Right atrium auricular region (tissue), 2 donors: ENCODE results near the gene SUMO1. TPM values are rescaled to one million over a fixed set of nuclear protein-coding genes. Genes with fewer than 3 reads are reported as not detected.

Source experiments
- DNase-seq: peaks from one replicate; pipeline ENCODE4 v3.0.0-alpha.2; 2019; ENCODE audit warnings: low spot score
- H3K27ac ChIP-seq, 2 donors: fragments of 200-600 bp; sonication (generic); 1 replicate in 1 of 2; 2 replicates in 1 of 2; pipeline ENCODE4 v1.5.1; 2016 to 2019
- H3K27me3 ChIP-seq, 2 donors: fragments of 200-600 bp; sonication (generic); one replicate each; pipeline versions ENCODE4 v1.5.1 to v1.6.0; 2017 to 2019
- H3K36me3 ChIP-seq: fragments of 200-600 bp; sonication (generic); one replicate; pipeline ENCODE4 v1.5.1; 2016
- H3K4me1 ChIP-seq, 2 donors: fragments of 200-600 bp; sonication (generic); one replicate each; pipeline versions ENCODE4 v1.5.1 to v1.6.0; 2017 to 2019
- H3K4me3 ChIP-seq, 2 donors: fragments of 200-600 bp; sonication (generic); 1 replicate in 1 of 2; 2 replicates in 1 of 2; pipeline ENCODE4 v1.5.1; 2017 to 2019; ENCODE audit warnings: mild to moderate bottlenecking in 1 of 2, moderate library complexity in 1 of 2
- H3K9me3 ChIP-seq, 2 donors: fragments of 200-600 bp; sonication (generic); one replicate each; pipeline ENCODE4 v1.5.1; 2019
- total RNA-seq, 2 donors: library from RNA; depleted of rRNA; stranded (reverse); fragments of >200 nt; gene quantifications; one replicate each; pipeline ENCODE4 v1.1.0, GENCODE V29; 2016
- TF ChIP-seq, protein P1 (sequence below), 2 donors: fragments of 200-600 bp; sonication (generic); IDR thresholded peaks; one replicate each; pipeline ENCODE4 v1.5.1; 2019; ENCODE audit warnings: antibody characterized with exemption in 2 of 2

SUMO1 gene
- total RNA-seq, 2 donors from 2014 or later: 42.9 to 53.2 TPM

- Histone ChIP-seq H3K9me3 (no peaks in the 10 kb centered on the region), H3K27me3 (no peaks in the 10 kb centered on the region), H3K4me1 (no peaks in the 10 kb centered on the region), H3K4me3 (no peak overlapping the region), H3K27ac (no peak overlapping the region), H3K36me3 (peaks cover 15% of the 10 kb centered on the region)
- TF ChIP-seq, protein P1, sequence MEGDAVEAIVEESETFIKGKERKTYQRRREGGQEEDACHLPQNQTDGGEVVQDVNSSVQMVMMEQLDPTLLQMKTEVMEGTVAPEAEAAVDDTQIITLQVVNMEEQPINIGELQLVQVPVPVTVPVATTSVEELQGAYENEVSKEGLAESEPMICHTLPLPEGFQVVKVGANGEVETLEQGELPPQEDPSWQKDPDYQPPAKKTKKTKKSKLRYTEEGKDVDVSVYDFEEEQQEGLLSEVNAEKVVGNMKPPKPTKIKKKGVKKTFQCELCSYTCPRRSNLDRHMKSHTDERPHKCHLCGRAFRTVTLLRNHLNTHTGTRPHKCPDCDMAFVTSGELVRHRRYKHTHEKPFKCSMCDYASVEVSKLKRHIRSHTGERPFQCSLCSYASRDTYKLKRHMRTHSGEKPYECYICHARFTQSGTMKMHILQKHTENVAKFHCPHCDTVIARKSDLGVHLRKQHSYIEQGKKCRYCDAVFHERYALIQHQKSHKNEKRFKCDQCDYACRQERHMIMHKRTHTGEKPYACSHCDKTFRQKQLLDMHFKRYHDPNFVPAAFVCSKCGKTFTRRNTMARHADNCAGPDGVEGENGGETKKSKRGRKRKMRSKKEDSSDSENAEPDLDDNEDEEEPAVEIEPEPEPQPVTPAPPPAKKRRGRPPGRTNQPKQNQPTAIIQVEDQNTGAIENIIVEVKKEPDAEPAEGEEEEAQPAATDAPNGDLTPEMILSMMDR (IDR thresholded peaks at IDR 0.05): no peak
- no peak for DNase-seq
Observed at GRCh38 chr2:202208526-202208925, 29.9 kb downstream of the SUMO1 start.

DNA sequence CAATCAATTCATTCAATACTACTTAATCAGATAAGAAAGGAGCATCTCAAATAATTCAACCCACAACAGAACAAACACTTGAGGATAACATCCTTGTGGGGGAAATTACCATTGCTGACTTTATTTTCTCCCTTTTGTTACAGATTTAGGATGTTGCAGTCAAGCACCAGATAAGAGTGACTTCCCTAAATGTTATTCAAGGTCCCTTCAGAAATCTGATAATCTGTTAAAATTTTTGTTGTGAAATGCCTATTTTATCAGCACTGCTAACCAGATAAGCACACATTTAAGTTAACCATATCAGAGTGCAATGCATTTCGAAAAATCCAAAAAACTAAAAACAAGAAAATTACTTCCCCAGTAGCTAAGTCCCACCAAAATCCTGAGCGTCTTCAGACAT, 33.5 kb downstream of the SUMO1 start:
- TF ChIP-seq, protein P1 (IDR thresholded peaks at IDR 0.05): no peak
- Histone ChIP-seq H3K27ac (no peak overlapping the region), H3K4me1 (no peaks in the 10 kb centered on the region), H3K36me3 (peaks cover 4% of the 10 kb centered on the region), H3K4me3 (no peak overlapping the region), H3K27me3 (no peaks in the 10 kb centered on the region), H3K9me3 (no peaks in the 10 kb centered on the region)
- DNase-seq: no peak

- peaks cover 4% of the 10 kb centered on the region for H3K36me3 ChIP-seq
Observed at GRCh38 chr2:202203348-202203747, 35.0 kb downstream of the SUMO1 start.

DNA sequence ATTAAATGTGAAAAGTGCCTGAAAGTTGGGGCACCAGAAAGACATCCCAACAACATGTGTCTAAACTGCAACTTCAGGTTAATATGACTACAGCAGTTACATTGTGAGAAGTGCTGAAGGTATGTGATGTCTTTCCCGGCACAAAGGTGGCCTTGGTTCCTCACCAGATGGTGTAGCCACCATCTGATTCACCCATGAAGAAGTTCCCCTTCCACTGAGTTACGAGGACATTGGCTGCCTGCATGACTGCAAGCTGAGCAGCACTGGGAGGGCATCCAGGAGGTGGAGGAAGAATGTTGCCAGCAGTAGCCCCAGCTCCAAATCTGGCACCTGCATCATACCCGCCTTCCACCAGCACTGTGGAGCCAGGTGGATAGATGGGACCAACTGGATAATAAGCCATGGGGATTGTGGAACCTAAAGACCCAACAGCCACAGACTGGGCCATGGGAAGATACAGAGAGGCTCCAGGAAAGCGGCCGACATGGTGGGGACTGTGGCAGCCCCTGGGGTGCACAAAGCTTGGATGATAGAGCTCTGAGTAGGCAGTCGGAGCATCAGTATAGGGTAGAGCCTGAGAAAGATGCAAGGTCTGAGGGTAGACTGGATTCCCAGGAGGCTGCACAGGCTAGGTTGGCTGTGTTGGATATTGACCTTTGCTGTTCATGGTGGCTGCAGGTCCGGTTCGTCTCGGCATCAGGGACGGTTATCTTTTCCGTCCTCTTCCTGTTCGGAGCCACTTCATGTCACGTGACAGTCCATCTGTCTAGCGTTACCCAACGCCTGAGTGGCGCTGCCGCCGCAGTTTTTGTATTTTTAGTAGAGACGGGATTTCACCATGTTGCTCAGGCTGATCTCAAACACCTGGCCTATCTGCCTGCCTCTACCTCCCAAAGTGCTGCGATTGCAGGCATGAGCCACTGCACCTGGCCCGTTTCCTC, 36.9 kb downstream of the SUMO1 start:
- Histone ChIP-seq H3K27me3 (no peaks in the 10 kb centered on the region), H3K27ac (no peak overlapping the region), H3K9me3 (no peaks in the 10 kb centered on the region), H3K4me3 (no peak overlapping the region), H3K36me3 (no peaks in the 10 kb centered on the region), H3K4me1 (no peaks in the 10 kb centered on the region)
- no peak for DNase-seq
- TF ChIP-seq, protein P1 (IDR thresholded peaks at IDR 0.05): no peak

More at GRCh38 chr2:202203348-202203747, 35.0 kb downstream of the SUMO1 start:
- DNase-seq: no peak
- H3K9me3 ChIP-seq: no peaks in the 10 kb centered on the region
- no peaks in the 10 kb centered on the region for H3K4me1 ChIP-seq
- no peak overlapping the region for H3K27ac ChIP-seq
- H3K4me3 ChIP-seq: no peak overlapping the region
- TF ChIP-seq, protein P1 (IDR thresholded peaks at IDR 0.05): no peak
- H3K27me3 ChIP-seq: no peaks in the 10 kb centered on the region

DNA sequence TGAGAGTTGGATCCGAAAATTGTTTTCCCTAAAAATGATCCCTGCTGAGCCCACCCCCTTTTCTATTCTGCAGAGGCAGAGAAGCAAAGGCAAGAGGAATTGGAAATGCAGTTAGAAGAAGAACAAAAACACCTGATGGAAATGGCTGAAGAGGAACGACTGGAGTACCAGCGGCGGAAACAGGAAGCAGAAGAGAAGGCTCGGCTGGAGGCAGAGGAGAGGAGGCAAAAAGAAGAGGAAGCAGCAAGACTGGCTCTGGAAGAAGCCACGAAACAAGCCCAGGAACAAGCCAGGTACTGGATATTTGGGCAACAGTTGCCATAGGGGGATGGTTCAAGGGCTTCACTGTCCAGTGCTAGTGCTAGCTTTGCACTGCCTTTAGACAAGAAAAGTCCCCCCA, 41.7 kb downstream of the SUMO1 start:
- DNase-seq: no peak
- Histone ChIP-seq H3K4me3 (no peak overlapping the region), H3K27me3 (no peaks in the 10 kb centered on the region), H3K36me3 (no peaks in the 10 kb centered on the region), H3K4me1 (no peaks in the 10 kb centered on the region), H3K27ac (no peak overlapping the region), H3K9me3 (no peaks in the 10 kb centered on the region)
- TF ChIP-seq, protein P1 (IDR thresholded peaks at IDR 0.05): no peak
